ENCODE measurements around the gene HMGN1. TPM values are rescaled to one million over a fixed set of nuclear protein-coding genes. Genes with fewer than 3 reads are reported as not detected.

HMGN1 gene, protein sequence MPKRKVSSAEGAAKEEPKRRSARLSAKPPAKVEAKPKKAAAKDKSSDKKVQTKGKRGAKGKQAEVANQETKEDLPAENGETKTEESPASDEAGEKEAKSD
- total RNA-seq: 100 to 1,000 TPM; 198 to 310 (median 262) TPM
- polyA plus RNA-seq: 100 to 1,000 TPM; 198 to 286 TPM
- 208 reads per million, percentile 93 among the genes with 10 or more reads in this experiment for total RNA-seq

- H3K27me3 Mint-ChIP-seq: peaks cover 0 to 13% (median 0%) of the 10 kb centered on the region in 5 donors
- Histone ChIP-seq H3K36me3 (ENCODE audit: control insufficient read depth in 2 of 3, insufficient read depth in 3 of 3, low read length in 3 of 3) (peaks cover 5 to 16% (median 7%) of the 10 kb centered on the region in 3 experiments), H3K27ac (ENCODE audit: low read depth, low read length) (peak within 1 kb of the TSS; percentile 87), H3K27me3 (ENCODE audit: control insufficient read depth in 2 of 2, insufficient read depth in 2 of 2, low read length in 2 of 2) (no peaks in the 10 kb centered on the region), H3K4me3 (ENCODE audit: low read length) (peak within 1 kb of the TSS; percentile 87), H3K4me1 (ENCODE audit: control insufficient read depth in 2 of 2, insufficient read depth in 2 of 2, low read length in 2 of 2) (peaks cover 20 to 25% of the 10 kb centered on the region in 2 donors), H3K9me3 (ENCODE audit: control insufficient read depth in 2 of 3, low read length in 3 of 3) (no peaks in the 10 kb centered on the region)
- POLR2A ChIA-PET: interaction anchor here (0.6 to 7.6 kb wide), 17 partner anchors 7 to 1784 kb away, joined by 3 to 139 read pairs (median 4); partner anchors contain the start of genes BRWD1 and PSMG1
- H3K36me3 Mint-ChIP-seq: peaks cover 5 to 26% (median 25%) of the 10 kb centered on the region in 5 donors
- H3K4me3 Mint-ChIP-seq: peak within 1 kb of the TSS; percentile 88 to 99 (median 96)
- peaks cover 0 to 3% (median 0%) of the 10 kb centered on the region in 11 donors for H3K9me3 Mint-ChIP-seq
- peak within 1 kb of the TSS; percentile 94 to 100 (median 99) for H3K27ac Mint-ChIP-seq
- ATAC-seq: peak; percentile 14
- peaks cover 30 to 53% (median 41%) of the 10 kb centered on the region in 7 donors for H3K4me1 Mint-ChIP-seq
- CTCF ChIA-PET: interaction anchor here (0.6 to 1.2 kb wide), 4 partner anchors 10 to 39 kb away, joined by 3 to 6 read pairs (median 4); partner anchors contain the start of gene BRWD1
- peak; percentile 77 to 92 (median 88) for DNase-seq
- intact Hi-C loops (cut with micrococcal nuclease): loop anchor here (1.0 to 5.0 kb wide), 8 partner anchors 32 to 581 kb away; partner anchors contain the start of genes PSMG1 (in 2 of the 2) and LCA5L (in 1 of the 2)
Measured at GRCh38 chr21:39348355-39349210, at the start of gene HMGN1. Gene HMGN1 (minus strand): TSS chr21:39349088. CDS start chr21:39348917, 171 bp downstream.

- ChIA-PET CTCF (no interaction called here), POLR2A (no interaction called here)
- intact Hi-C loops (cut with micrococcal nuclease): no loop called here
- H3K4me3 ChIP-seq (ENCODE audit: low read length): no peak overlapping the region
- no peaks in the 10 kb centered on the region for H3K27me3 ChIP-seq (ENCODE audit: control insufficient read depth in 2 of 2, insufficient read depth in 2 of 2, low read length in 2 of 2)
- Mint-ChIP-seq H3K36me3 (peaks cover 4 to 40% (median 18%) of the 10 kb centered on the region in 5 donors), H3K27ac (no peak overlapping the region), H3K27me3 (no peaks in the 10 kb centered on the region), H3K4me3 (no peak overlapping the region), H3K9me3 (no peaks in the 10 kb centered on the region), H3K4me1 (peaks cover 0 to 4% (median 0%) of the 10 kb centered on the region in 7 donors)
- no peak overlapping the region for H3K27ac ChIP-seq (ENCODE audit: low read depth, low read length)
- H3K9me3 ChIP-seq (ENCODE audit: control insufficient read depth in 2 of 3, low read length in 3 of 3): no peaks in the 10 kb centered on the region
- ATAC-seq: no peak
- H3K36me3 ChIP-seq (ENCODE audit: control insufficient read depth in 2 of 3, insufficient read depth in 3 of 3, low read length in 3 of 3): peaks cover 2 to 33% (median 4%) of the 10 kb centered on the region in 3 experiments
- no peaks in the 10 kb centered on the region for H3K4me1 ChIP-seq (ENCODE audit: control insufficient read depth in 2 of 2, insufficient read depth in 2 of 2, low read length in 2 of 2)
- no peak for DNase-seq
Measured at GRCh38 chr21:39397646-39398385, 48.9 kb upstream of the HMGN1 start.

DNA sequence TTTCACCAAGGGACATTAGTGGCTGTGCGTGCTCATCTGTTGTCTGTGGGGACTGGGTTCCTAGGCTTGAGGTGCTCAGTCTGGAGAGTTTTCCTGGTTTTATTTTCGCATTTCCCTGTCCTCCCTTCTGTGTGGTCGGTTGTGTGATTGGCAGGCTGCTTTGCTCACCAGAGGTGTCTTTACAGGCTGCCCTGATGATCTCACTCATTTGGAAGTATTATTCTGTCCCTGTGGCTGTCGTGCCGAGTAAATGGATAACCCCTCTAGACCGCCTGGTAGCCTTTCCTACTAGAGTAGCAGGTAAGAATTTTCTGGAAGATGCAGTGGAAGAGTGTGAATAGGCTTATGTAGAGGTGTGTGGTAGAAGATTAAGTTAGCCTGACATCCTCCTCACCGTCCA lies 44.1 kb upstream of the HMGN1 start:
- peaks cover 4 to 46% (median 8%) of the 10 kb centered on the region in 3 experiments for H3K36me3 ChIP-seq (ENCODE audit: control insufficient read depth in 2 of 3, insufficient read depth in 3 of 3, low read length in 3 of 3)
- peaks cover 3 to 47% (median 21%) of the 10 kb centered on the region in 5 donors for H3K36me3 Mint-ChIP-seq
- ChIA-PET CTCF (interaction anchor here (1.1 to 1.4 kb wide), 2 partner anchors 29 to 93 kb away, joined by 3 to 4 read pairs; no protein-coding TSS in a partner anchor), POLR2A (no interaction called here)
- no peak overlapping the region for H3K27ac ChIP-seq (ENCODE audit: low read depth, low read length)
- ATAC-seq: no peak
- no peaks in the 10 kb centered on the region for H3K27me3 Mint-ChIP-seq
- H3K4me1 Mint-ChIP-seq: peaks cover 12 to 18% (median 15%) of the 10 kb centered on the region in 7 donors
- H3K27me3 ChIP-seq (ENCODE audit: control insufficient read depth in 2 of 2, insufficient read depth in 2 of 2, low read length in 2 of 2): no peaks in the 10 kb centered on the region
- H3K9me3 ChIP-seq (ENCODE audit: control insufficient read depth in 2 of 3, low read length in 3 of 3): no peaks in the 10 kb centered on the region
- intact Hi-C loops (cut with micrococcal nuclease): no loop called here
- H3K4me3 ChIP-seq (ENCODE audit: low read length): no peak overlapping the region
- H3K4me1 ChIP-seq (ENCODE audit: control insufficient read depth in 2 of 2, insufficient read depth in 2 of 2, low read length in 2 of 2): peaks cover 8 to 10% of the 10 kb centered on the region in 2 donors
- no peaks in the 10 kb centered on the region for H3K9me3 Mint-ChIP-seq
- DNase-seq: no peak
- no peak overlapping the region for H3K27ac Mint-ChIP-seq
- H3K4me3 Mint-ChIP-seq: no peak overlapping the region

DNA sequence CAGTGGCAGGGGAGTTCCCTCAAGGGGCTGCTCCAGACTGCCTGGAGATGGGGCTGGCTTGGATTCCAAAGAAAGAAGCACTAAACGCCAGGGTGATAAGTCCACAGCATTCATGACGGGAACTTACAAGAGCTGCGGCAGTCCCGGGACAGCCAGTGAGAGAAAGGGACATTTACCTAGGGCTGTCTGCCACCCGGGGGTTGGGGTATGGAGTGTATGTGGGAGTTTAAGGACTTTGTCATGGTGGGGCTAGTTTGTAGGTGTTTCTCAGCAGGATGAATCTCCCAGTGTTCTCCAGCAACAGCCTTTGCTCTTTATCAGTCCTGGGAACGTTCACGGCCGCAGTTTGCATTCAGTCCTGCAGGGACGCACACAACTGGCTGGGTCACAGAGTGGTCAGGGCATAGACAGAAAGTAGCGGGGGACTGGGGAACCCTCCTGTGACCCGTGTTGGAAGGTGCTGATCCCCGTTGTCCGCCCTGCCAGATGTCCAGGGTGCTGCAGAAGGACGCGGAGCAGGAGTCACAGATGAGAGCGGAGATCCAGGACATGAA lies 41.4 kb upstream of the HMGN1 start:
- no peak for DNase-seq
- Histone ChIP-seq H3K4me3 (ENCODE audit: low read length) (no peak overlapping the region), H3K27ac (ENCODE audit: low read depth, low read length) (no peak overlapping the region), H3K36me3 (ENCODE audit: control insufficient read depth in 2 of 3, insufficient read depth in 3 of 3, low read length in 3 of 3) (peaks cover 4 to 32% (median 8%) of the 10 kb centered on the region in 3 experiments), H3K27me3 (ENCODE audit: control insufficient read depth in 2 of 2, insufficient read depth in 2 of 2, low read length in 2 of 2) (no peaks in the 10 kb centered on the region), H3K9me3 (ENCODE audit: control insufficient read depth in 2 of 3, low read length in 3 of 3) (no peaks in the 10 kb centered on the region), H3K4me1 (ENCODE audit: control insufficient read depth in 2 of 2, insufficient read depth in 2 of 2, low read length in 2 of 2) (peaks cover 11 to 15% of the 10 kb centered on the region in 2 donors)
- H3K27me3 Mint-ChIP-seq: no peaks in the 10 kb centered on the region
- CTCF ChIA-PET: interaction anchor here (0.9 to 2.2 kb wide), 2 partner anchors 17 to 71 kb away, joined by 3 to 9 read pairs; no protein-coding TSS in a partner anchor
- no peak for ATAC-seq
- no peak overlapping the region for H3K4me3 Mint-ChIP-seq
- H3K9me3 Mint-ChIP-seq: no peaks in the 10 kb centered on the region
- POLR2A ChIA-PET: interaction anchor here (0.6 to 1.5 kb wide), 3 partner anchors 77 to 207 kb away, joined by 3 to 7 read pairs (median 3); partner anchors contain the start of gene BRWD1
- no peak overlapping the region for H3K27ac Mint-ChIP-seq
- H3K4me1 Mint-ChIP-seq: peaks cover 18 to 29% (median 24%) of the 10 kb centered on the region in 7 donors
- peaks cover 3 to 34% (median 13%) of the 10 kb centered on the region in 5 donors for H3K36me3 Mint-ChIP-seq
- intact Hi-C loops (cut with micrococcal nuclease): no loop called here

- Histone ChIP-seq H3K4me1 (ENCODE audit: control insufficient read depth in 2 of 2, insufficient read depth in 2 of 2, low read length in 2 of 2) (peaks cover 11 to 15% of the 10 kb centered on the region in 2 donors), H3K27me3 (ENCODE audit: control insufficient read depth in 2 of 2, insufficient read depth in 2 of 2, low read length in 2 of 2) (no peaks in the 10 kb centered on the region), H3K36me3 (ENCODE audit: control insufficient read depth in 2 of 3, insufficient read depth in 3 of 3, low read length in 3 of 3) (peaks cover 4 to 22% (median 8%) of the 10 kb centered on the region in 3 experiments), H3K9me3 (ENCODE audit: control insufficient read depth in 2 of 3, low read length in 3 of 3) (no peaks in the 10 kb centered on the region), H3K4me3 (ENCODE audit: low read length) (peak overlapping the region; percentile 51), H3K27ac (ENCODE audit: low read depth, low read length) (peak overlapping the region; percentile 67)
- DNase-seq (no peak), ATAC-seq (no peak)
- CTCF ChIA-PET: no interaction called here
- Mint-ChIP-seq H3K36me3 (peaks cover 3 to 26% (median 9%) of the 10 kb centered on the region in 5 donors), H3K4me3 (peak overlapping the region; percentile 83 to 91 (median 90)), H3K9me3 (no peaks in the 10 kb centered on the region), H3K27me3 (no peaks in the 10 kb centered on the region), H3K4me1 (peaks cover 18 to 38% (median 31%) of the 10 kb centered on the region in 7 donors), H3K27ac (peak overlapping the region; percentile 18 to 93 (median 85))
- intact Hi-C loops (cut with micrococcal nuclease): loop anchor here (1.0 to 10.0 kb wide), 12 partner anchors 8 to 881 kb away; partner anchors contain the start of genes PSMG1 (in 2 of the 2), BRWD1 (in 1 of the 2), HMGN1 (in 1 of the 2) and LCA5L (in 1 of the 2)
- POLR2A ChIA-PET: interaction anchor here (1.5 kb wide), 1 partner anchor 75 kb away, joined by 7 read pairs; the partner anchor contains the start of gene BRWD1
Measured at GRCh38 chr21:39388811-39389155, 39.9 kb upstream of the HMGN1 start.

Measured in naive thymus-derived CD4-positive, alpha-beta T cell (primary cell).